PC-3 (cell line): ENCODE data around the gene COMTD1. TPM values are rescaled to one million over a fixed set of nuclear protein-coding genes. Genes with fewer than 3 reads are reported as not detected.
A peak's percentile ranks its signal among the peaks of the same experiment; 100 is the strongest.

Experiments
- ATAC-seq: fragments of 200-7000 bp; cut with Tn5 transposase; 2 replicates; pipeline ENCODE4 v1.9.1; 2020; ENCODE audit warnings: mild to moderate bottlenecking, moderate library complexity
- Bru-seq: library from RNA; stranded (reverse); fragments of 400-500 nt; gene quantifications from one replicate; lab custom pipeline; 2021; lab: Mats Ljungman, UMichigan
- BruChase-seq, 2 experiments: library from RNA; stranded (reverse); fragments of 400-500 nt; gene quantifications; one replicate each; lab custom pipeline; 2021; lab: Mats Ljungman, UMichigan
- BruUV-seq: library from RNA; stranded (reverse); fragments of 400-500 nt; replicated peaks from 2 replicates; lab custom pipeline; 2021; lab: Mats Ljungman, UMichigan
- CTCF ChIA-PET: fragments of 300-600 bp; sonication (Branson Sonifier 250); formaldehyde crosslinking; loops from one replicate; lab custom pipeline; 2022; ENCODE audit warnings: antibody characterized with exemption; lab: Charles Lee
- POLR2A ChIA-PET: fragments of 300-600 bp; sonication (Branson Sonifier 250); formaldehyde crosslinking; loops from one replicate; lab custom pipeline; 2022; ENCODE audit warnings: antibody characterized with exemption; ENCODE audit not compliant: unreplicated experiment; lab: Charles Lee
- DNase-seq: peaks from one replicate; pipeline ENCODE4 v3.0.0-alpha.2; 2015
- H2AFZ ChIP-seq: fragments of 300-600 bp; sonication (generic); 2 replicates; pipeline ENCODE4 v1.6.0; 2016; ENCODE audit warnings: antibody characterized with exemption, low read length
- H3F3A ChIP-seq: fragments of 300-600 bp; sonication (generic); one replicate; pipeline ENCODE4 v1.6.0; 2017; ENCODE audit warnings: antibody characterized with exemption, low read length, control low read depth, mild to moderate bottlenecking; ENCODE audit not compliant: unreplicated experiment
- H3K27ac ChIP-seq: fragments of 300-600 bp; sonication (generic); 2 replicates; pipeline ENCODE4 v1.5.1; 2016; ENCODE audit warnings: mild to moderate bottlenecking, low read length
- H3K27me3 ChIP-seq: fragments of 300-600 bp; sonication (generic); 2 replicates; pipeline ENCODE4 v1.6.1; 2016; ENCODE audit warnings: low read length, mixed read lengths
- H3K36me3 ChIP-seq: fragments of 300-600 bp; sonication (generic); 2 replicates; pipeline ENCODE4 v1.6.1; 2016; ENCODE audit warnings: low read depth, mixed run types, low read length, mixed read lengths
- H3K4me1 ChIP-seq: fragments of 300-600 bp; sonication (generic); 2 replicates; pipeline ENCODE4 v1.5.1; 2016; ENCODE audit warnings: low read length; ENCODE audit not compliant: insufficient read depth
- H3K4me2 ChIP-seq: fragments of 300-600 bp; sonication (generic); 2 replicates; pipeline ENCODE4 v1.6.0; 2016; ENCODE audit warnings: low read length
- H3K4me3 ChIP-seq: fragments of 300-600 bp; sonication (generic); 2 replicates; pipeline ENCODE4 v1.5.1; 2016; ENCODE audit warnings: mild to moderate bottlenecking, low read length, mixed read lengths
- H3K79me2 ChIP-seq: fragments of 300-600 bp; sonication (generic); 2 replicates; pipeline ENCODE4 v1.6.1; 2017; ENCODE audit warnings: low read length, mixed read lengths
- H3K9ac ChIP-seq: fragments of 300-600 bp; sonication (generic); 2 replicates; pipeline ENCODE4 v1.6.0; 2016; ENCODE audit warnings: mild to moderate bottlenecking, low read length
- H3K9me2 ChIP-seq: fragments of 300-600 bp; sonication (generic); replicated peaks from 2 replicates; pipeline ENCODE4 v1.6.1; 2016; ENCODE audit warnings: mixed run types, low read length, mixed read lengths
- H3K9me3 ChIP-seq: fragments of 300-600 bp; sonication (generic); 2 replicates; pipeline ENCODE4 v1.6.1; 2016; ENCODE audit warnings: low read length, mixed read lengths
- H4K20me1 ChIP-seq: fragments of 300-600 bp; sonication (generic); 2 replicates; pipeline ENCODE4 v1.6.1; 2016; ENCODE audit warnings: low read length, mixed read lengths
- EZH2phosphoT487 ChIP-seq: fragments of 300-600 bp; sonication (generic); IDR thresholded peaks from 2 replicates; pipeline ENCODE4 v1.6.1; 2018; ENCODE audit warnings: mild to moderate bottlenecking, antibody characterized with exemption, low read length, borderline replicate concordance
- intact Hi-C: fragments of 100-400 bp; cut with micrococcal nuclease; formaldehyde crosslinking; loops from 2 replicates; pipeline ENCODE4 v1.9.0; 2023
- long read RNA-seq: library from polyadenylated mRNA; unstranded; transcript quantifications from one replicate; pipeline ENCODE4 v2.0.0, GENCODE V29; 2021; ENCODE audit not compliant: unreplicated experiment
- total RNA-seq: library from RNA; depleted of rRNA; stranded (reverse); fragments of >200 nt; gene quantifications from 2 replicates; pipeline ENCODE4 v1.2.3, GENCODE V29; 2014; rRNA removed
- TF ChIP-seq, protein P1 (sequence below): fragments of 300-600 bp; sonication (generic); conservative IDR thresholded peaks from 2 replicates; pipeline ENCODE4 v1.5.1; 2017; ENCODE audit warnings: antibody characterized with exemption, low read depth, mild to moderate bottlenecking, low read length

COMTD1 gene
- total RNA-seq (183 and 214 TPM in 2 replicates), Bru-seq, nascent RNA (percentile 74 among the genes with signal in this experiment), BruChase-seq, experiment 1, labeled RNA remaining after a 6-hour chase (percentile 48 among the genes with signal in this experiment), BruChase-seq, experiment 2, labeled RNA remaining after a 2-hour chase (percentile 58 among the genes with signal in this experiment)
- long read RNA-seq, transcript COMTD1-202 (4 exons, 1,094 nt), result minor isoform, 5 of 86 reads
- long read RNA-seq, transcript COMTD1-201 (7 exons, 976 nt), result major isoform, 8 of 86 reads
- long read RNA-seq, partial matches to known transcripts, result 21 of 86 reads
- long read RNA-seq, other reads (novel, unspliced or antisense), result 46 of 86 reads

DNA sequence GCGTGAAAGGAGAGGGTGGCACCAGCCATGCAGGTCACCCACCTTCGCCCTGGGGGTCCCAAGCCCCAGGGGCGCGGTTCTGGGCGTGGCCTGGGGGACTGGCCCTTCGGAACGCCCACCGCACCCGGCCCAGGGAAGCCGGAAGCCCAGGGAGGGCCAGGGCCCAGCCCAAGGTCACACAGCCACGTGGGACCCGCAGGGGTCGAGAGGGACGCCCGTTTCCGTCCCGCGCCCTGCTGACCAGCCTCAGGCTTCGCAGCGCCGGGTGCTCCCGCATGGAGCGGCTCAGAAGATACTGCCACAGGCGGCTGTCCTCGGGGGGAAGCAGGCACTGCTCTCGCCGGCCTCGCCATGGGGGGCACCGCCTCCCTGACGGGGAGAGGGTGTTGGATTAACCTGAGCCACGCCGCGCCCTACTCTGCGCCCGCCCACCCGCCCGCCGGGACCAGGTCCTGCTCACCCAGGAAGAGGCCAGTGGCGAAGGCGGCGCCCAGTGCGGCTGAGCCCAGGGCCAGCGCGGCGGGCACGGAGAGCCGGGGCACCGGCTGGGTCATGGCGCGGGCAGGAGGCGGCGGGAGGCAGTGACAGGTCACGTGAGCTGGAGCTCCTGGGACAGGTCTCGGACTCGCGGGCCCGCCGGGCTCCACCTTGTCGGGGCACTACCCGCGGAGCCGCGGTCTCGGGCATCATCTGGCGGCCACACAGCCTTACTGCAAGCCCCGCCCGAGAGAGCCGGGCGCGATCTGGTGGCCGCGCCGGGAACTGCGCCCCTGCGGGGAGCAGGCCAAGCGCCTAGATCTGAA, at the start of gene COMTD1:
COMTD1 (minus strand) TSS at position 583 of the 803 bp plus-strand sequence; CDS start at position 554, 29 bp downstream.
- Histone ChIP-seq H3K36me3 (peaks cover 23% of the 10 kb centered on the region), H3K79me2 (peaks cover 20% of the 10 kb centered on the region), H3K4me2 (peak within 1 kb of the TSS; percentile 93), H3K9me2 (no peaks in the 10 kb centered on the region), H3K9ac (peak within 1 kb of the TSS; percentile 81), H3K4me3 (peak within 1 kb of the TSS; percentile 72), H3F3A (peaks cover 25% of the 10 kb centered on the region), H3K9me3 (no peaks in the 10 kb centered on the region), H3K27ac (peak within 1 kb of the TSS; percentile 71), H3K27me3 (no peaks in the 10 kb centered on the region), H4K20me1 (peaks cover 19% of the 10 kb centered on the region), H2AFZ (peak within 1 kb of the TSS; percentile 62), H3K4me1 (peaks cover 42% of the 10 kb centered on the region)
- BruUV-seq, result no TSS peak
- POLR2A ChIA-PET, result interaction anchor here (0.5 to 0.6 kb wide), 4 partner anchors 26 to 955 kb away, joined by 3 read pairs; no protein-coding TSS in a partner anchor
- ATAC-seq (peak; percentile 59), DNase-seq (peak; percentile 100)
- no peak for TF ChIP-seq EZH2phosphoT487
- TF ChIP-seq, protein P1, sequence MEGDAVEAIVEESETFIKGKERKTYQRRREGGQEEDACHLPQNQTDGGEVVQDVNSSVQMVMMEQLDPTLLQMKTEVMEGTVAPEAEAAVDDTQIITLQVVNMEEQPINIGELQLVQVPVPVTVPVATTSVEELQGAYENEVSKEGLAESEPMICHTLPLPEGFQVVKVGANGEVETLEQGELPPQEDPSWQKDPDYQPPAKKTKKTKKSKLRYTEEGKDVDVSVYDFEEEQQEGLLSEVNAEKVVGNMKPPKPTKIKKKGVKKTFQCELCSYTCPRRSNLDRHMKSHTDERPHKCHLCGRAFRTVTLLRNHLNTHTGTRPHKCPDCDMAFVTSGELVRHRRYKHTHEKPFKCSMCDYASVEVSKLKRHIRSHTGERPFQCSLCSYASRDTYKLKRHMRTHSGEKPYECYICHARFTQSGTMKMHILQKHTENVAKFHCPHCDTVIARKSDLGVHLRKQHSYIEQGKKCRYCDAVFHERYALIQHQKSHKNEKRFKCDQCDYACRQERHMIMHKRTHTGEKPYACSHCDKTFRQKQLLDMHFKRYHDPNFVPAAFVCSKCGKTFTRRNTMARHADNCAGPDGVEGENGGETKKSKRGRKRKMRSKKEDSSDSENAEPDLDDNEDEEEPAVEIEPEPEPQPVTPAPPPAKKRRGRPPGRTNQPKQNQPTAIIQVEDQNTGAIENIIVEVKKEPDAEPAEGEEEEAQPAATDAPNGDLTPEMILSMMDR, result peak; percentile 100
- CTCF ChIA-PET, result interaction anchor here (0.5 to 6.8 kb wide), 32 partner anchors 10 to 992 kb away, joined by 3 to 170 read pairs (median 5); partner anchors contain the start of genes KAT6B, SAMD8 and VDAC2
- intact Hi-C loops, result loop anchor here (1.0 to 10.0 kb wide), 6 partner anchors 47 to 991 kb away; no protein-coding TSS in a partner anchor

DNA sequence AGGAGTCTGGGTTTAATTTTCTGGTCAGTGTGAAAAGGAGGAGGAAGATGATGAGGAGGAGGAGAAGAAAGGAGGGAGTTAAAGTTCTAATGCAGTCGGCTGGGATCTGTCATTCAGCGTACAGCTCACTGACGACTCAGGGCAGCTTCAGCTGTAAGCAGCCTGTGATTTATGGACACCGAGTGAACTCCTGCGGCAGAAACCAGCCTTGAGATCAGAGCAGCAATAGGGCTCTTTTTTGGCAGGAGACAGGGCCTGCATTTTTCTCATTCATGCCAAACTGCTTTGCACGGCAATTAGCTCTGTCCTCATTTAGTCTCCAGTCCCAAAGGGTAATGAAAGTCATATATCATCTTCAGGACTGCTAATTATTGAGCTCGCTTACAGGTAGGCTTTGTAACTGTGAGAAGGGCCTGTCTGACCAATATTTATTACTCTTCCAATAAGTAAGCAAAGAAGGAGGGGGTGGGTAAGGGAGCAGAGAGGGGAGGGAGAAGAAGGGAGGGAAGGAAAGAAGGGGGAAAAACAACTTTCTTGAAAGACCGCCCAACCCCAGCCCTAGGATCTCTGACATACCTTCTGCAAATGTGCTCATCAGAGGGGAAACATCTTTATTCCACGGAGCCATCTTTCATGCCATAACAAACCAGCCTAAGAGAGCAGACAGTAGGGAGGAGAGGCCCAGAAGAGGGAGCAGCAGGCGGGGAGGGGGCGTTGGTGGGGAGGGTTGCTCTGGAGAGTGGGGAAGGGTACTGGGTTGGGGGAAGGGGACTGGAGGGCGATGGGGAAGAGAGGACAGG, 48.1 kb upstream of the COMTD1 start:
- Histone ChIP-seq H3F3A (no peaks in the 10 kb centered on the region), H3K9me3 (no peaks in the 10 kb centered on the region), H3K4me3 (no peak overlapping the region), H3K9ac (no peak overlapping the region), H3K9me2 (no peaks in the 10 kb centered on the region), H3K4me1 (no peaks in the 10 kb centered on the region), H2AFZ (no peak overlapping the region), H3K27me3 (peaks cover 27% of the 10 kb centered on the region), H3K79me2 (no peaks in the 10 kb centered on the region), H3K36me3 (no peaks in the 10 kb centered on the region), H3K27ac (no peak overlapping the region), H3K4me2 (no peak overlapping the region), H4K20me1 (no peaks in the 10 kb centered on the region)
- DNase-seq (no peak), ATAC-seq (no peak)
- TF ChIP-seq EZH2phosphoT487, result no peak
- ChIA-PET CTCF (interaction anchor here (0.6 kb wide), 1 partner anchor 1148 kb away, joined by 9 read pairs; no protein-coding TSS in a partner anchor), POLR2A (no interaction called here)
- intact Hi-C loops, result no loop called here
- no TSS peak for BruUV-seq
